ENCODE results near the gene PROK1. TPM values are rescaled to one million over a fixed set of nuclear protein-coding genes. Genes with fewer than 3 reads are reported as not detected.
A peak's percentile ranks its signal among the peaks of the same experiment; 100 is the strongest.
"Not testable (repeated sequence)": the region's sequence is repeated elsewhere in the genome, so short reads cannot be mapped to it uniquely, and the experiment has no call there.

PROK1 gene, protein sequence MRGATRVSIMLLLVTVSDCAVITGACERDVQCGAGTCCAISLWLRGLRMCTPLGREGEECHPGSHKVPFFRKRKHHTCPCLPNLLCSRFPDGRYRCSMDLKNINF
- 2.4 TPM for polyA plus RNA-seq (2013, experiment 1 of 2)
- 3.1 TPM for polyA plus RNA-seq (2013, experiment 2 of 2)

DNA sequence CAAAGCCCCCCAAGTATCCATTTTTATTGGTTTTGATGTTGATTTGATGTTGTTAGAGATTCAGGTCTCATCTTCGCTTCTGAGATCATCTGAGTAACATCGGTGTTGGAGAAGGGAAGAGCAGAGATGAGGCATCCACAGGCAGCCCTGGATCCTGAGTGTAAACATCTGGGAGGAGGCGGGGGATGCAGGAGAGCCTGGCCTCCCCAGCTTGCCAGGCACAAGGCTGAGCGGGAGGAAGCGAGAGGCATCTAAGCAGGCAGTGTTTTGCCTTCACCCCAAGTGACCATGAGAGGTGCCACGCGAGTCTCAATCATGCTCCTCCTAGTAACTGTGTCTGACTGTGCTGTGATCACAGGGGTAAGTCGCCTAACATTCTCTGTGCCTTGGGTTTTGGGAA is at the start of gene PROK1:
TSS of gene PROK1 (plus strand) at position 221 of the 400 bp plus-strand sequence. CDS start at position 289, 68 bp downstream.
- Histone ChIP-seq H3K27ac (ENCODE audit: low read depth, low read length, severe bottlenecking) (no peak within 1 kb of the TSS), H3K9me3 (ENCODE audit: control insufficient read depth, low read length) (no peaks in the 10 kb centered on the region), H3K4me3 (ENCODE audit: extremely low read depth, insufficient read depth, low read length, poor library complexity, severe bottlenecking) (no peak within 1 kb of the TSS), H3K36me3 (ENCODE audit: control insufficient read depth, insufficient read depth, low read length) (no peaks in the 10 kb centered on the region), H3K4me1 (ENCODE audit: control insufficient read depth, insufficient read depth, low read length, poor library complexity, severe bottlenecking) (no peaks in the 10 kb centered on the region)
- WGBS, 2 experiments (ENCODE audit: insufficient coverage in 2 of 2), result 93 to 94% methylated on average over 7 to 8 of the region's 8 CpGs

DNA sequence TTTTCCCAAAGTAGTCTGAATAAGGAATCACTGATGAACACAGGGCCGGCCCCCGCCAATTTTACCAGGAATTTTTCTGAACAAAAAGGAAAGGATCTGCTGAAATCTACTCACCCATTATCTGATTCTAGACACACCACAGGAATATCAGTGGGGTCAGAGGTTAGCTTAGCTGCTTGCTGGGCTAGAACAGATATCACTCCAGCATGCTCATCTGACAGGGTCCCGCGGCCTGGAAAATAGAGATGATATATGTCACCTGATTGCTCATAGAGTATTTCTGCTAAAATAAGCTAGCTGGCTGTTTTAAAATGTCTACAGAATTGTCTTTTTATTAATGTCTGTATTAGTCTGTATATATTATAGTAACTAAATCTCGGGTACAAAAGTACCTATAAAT is 47.1 kb upstream of the PROK1 start:
- Histone ChIP-seq H3K9me3 (ENCODE audit: control insufficient read depth, low read length) (no peaks in the 10 kb centered on the region), H3K4me3 (ENCODE audit: extremely low read depth, insufficient read depth, low read length, poor library complexity, severe bottlenecking) (no peak overlapping the region), H3K27ac (ENCODE audit: low read depth, low read length, severe bottlenecking) (no peak overlapping the region), H3K4me1 (ENCODE audit: control insufficient read depth, insufficient read depth, low read length, poor library complexity, severe bottlenecking) (no peaks in the 10 kb centered on the region), H3K36me3 (ENCODE audit: control insufficient read depth, insufficient read depth, low read length) (peaks cover 69% of the 10 kb centered on the region)
- WGBS, 2 experiments (ENCODE audit: insufficient coverage in 2 of 2), result 100% methylated on average over 2 of the region's 5 CpGs

DNA sequence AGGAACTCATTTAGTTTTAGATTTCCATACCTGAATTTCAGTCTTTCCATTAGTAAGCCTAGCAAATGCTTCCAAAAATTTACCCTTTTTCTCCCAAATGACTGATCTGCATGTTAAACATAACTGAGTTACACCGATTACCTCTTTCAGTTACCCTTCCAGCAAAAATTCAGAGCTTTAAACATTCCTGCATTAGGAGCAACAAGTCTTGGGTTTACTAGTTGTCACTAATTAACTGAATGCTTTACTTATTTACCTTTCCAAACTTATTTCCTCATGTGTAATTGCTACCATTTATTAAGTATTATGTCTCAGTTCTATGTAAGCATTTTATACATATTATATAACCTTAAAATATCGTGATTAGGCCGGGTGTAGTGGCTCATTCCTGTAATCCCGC is 46.5 kb upstream of the PROK1 start:
- H3K4me3 ChIP-seq (ENCODE audit: extremely low read depth, insufficient read depth, low read length, poor library complexity, severe bottlenecking), result no peak overlapping the region
- H3K36me3 ChIP-seq (ENCODE audit: control insufficient read depth, insufficient read depth, low read length), result peaks cover 64% of the 10 kb centered on the region
- H3K4me1 ChIP-seq (ENCODE audit: control insufficient read depth, insufficient read depth, low read length, poor library complexity, severe bottlenecking), result no peaks in the 10 kb centered on the region
- H3K9me3 ChIP-seq (ENCODE audit: control insufficient read depth, low read length), result no peaks in the 10 kb centered on the region
- no peak overlapping the region for H3K27ac ChIP-seq (ENCODE audit: low read depth, low read length, severe bottlenecking)
- 86 to 100% methylated on average over 1 of the region's 4 CpGs for WGBS, 2 experiments (ENCODE audit: insufficient coverage in 2 of 2)

DNA sequence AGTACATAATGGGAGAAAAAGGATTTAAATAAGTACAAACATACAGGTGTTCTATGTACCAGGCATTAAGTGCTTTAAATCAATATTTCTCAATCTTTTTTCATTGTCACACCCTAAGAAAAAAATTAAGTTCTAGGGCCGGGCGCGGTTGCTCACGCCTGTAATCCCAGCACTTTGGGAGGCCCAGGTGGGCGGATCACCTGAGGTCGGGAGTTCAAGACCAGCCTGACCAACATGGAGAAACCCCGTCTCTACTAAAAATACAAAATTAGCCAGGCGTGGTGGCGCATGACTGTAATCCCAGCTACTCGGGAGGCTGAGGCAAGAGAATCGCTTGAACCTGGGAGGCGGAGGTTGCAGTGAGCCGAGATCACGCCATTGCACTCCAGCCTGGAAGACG is 44.5 kb upstream of the PROK1 start:
- Histone ChIP-seq H3K36me3 (ENCODE audit: control insufficient read depth, insufficient read depth, low read length) (peaks cover 44% of the 10 kb centered on the region), H3K4me3 (ENCODE audit: extremely low read depth, insufficient read depth, low read length, poor library complexity, severe bottlenecking) (peak overlapping the region; percentile 85)
- whole genome bisulfite sequencing, 2 experiments (ENCODE audit: insufficient coverage in 2 of 2), result 86 to 95% methylated on average over 7 to 8 of the region's 15 CpGs
- not testable (repeated sequence) for H3K4me1 ChIP-seq (ENCODE audit: control insufficient read depth, insufficient read depth, low read length, poor library complexity, severe bottlenecking); H3K9me3 ChIP-seq (ENCODE audit: control insufficient read depth, low read length); H3K27ac ChIP-seq (ENCODE audit: low read depth, low read length, severe bottlenecking)

DNA sequence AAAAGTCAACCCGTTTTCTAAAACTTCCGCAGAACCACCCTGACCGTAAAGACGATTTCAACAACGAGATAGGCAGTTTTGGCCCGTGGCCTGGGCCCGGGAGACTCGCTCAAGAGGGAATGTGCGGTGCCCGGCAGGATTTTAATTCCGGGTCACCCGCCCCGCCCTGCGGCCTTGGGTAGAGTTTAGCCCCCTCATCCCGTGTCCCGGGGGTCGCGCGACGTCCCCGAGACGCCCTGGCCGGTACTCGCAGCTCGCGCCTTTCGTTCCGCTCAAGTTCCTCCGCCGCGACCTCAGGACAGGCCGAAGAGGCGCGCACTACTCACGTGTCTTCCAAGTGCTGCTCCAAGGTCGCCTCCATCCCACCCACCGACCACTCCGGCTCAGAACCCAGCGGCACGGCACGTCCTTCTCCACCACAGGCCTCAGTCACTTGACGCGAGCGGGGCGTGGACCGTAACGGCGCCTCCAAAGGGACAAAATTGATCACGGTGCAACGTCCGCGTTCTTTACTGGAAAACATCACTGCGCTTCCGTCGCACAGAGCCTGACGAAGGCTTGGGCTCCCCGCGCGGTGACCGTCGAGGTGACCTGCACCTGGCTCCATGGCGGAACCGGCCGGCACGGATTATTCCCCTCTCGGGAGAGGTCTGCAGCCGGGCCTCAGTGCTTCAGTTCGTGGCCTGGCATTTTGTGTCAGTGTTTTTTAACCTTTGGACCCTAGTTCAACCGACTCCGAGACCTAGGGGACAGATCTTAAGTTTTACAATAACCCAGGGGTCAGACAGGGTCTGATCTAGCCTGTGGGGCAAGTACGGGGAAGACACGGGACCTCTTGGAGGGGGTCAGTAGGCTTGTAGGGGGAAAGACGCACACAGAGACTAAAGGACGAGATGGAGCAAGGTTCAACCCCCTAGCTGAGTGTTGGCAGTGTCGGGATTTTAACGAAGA is 43.4 kb upstream of the PROK1 start, which contains the start of gene LAMTOR5:
TSS of gene LAMTOR5 (minus strand) at position 435 of the 951 bp plus-strand sequence. CDS start at position 361, 74 bp downstream.
- Histone ChIP-seq H3K9me3 (ENCODE audit: control insufficient read depth, low read length) (no peaks in the 10 kb centered on the region), H3K4me3 (ENCODE audit: extremely low read depth, insufficient read depth, low read length, poor library complexity, severe bottlenecking) (peak within 1 kb of the TSS; percentile 85), H3K36me3 (ENCODE audit: control insufficient read depth, insufficient read depth, low read length) (peaks cover 33% of the 10 kb centered on the region), H3K27ac (ENCODE audit: low read depth, low read length, severe bottlenecking) (peak within 1 kb of the TSS; percentile 72), H3K4me1 (ENCODE audit: control insufficient read depth, insufficient read depth, low read length, poor library complexity, severe bottlenecking) (no peaks in the 10 kb centered on the region)
- whole genome bisulfite sequencing, 2 experiments (ENCODE audit: insufficient coverage in 2 of 2), result 5% methylated on average over 60 to 72 of the region's 76 CpGs

DNA sequence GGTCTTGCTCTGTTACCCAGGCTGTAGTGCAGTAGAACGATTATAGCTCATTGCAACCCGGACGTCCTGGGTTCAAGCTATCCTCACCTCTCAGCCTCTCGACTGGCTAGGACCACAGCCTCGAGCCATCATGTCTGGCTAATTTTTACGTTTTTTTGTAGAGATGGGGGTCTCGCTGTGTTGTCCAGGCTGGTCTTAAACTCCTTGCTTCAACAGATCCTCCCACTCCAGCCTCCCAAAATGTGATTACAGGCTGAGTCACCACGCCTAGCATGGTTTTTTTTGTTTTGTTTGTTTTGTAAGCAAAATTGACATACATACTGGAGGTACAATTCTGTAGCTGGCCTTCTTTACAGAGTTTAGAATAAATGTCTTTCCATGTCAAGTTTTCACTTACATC is 42.5 kb upstream of the PROK1 start:
- Histone ChIP-seq H3K9me3 (ENCODE audit: control insufficient read depth, low read length) (no peaks in the 10 kb centered on the region), H3K27ac (ENCODE audit: low read depth, low read length, severe bottlenecking) (no peak overlapping the region), H3K4me3 (ENCODE audit: extremely low read depth, insufficient read depth, low read length, poor library complexity, severe bottlenecking) (peak overlapping the region; percentile 85), H3K4me1 (ENCODE audit: control insufficient read depth, insufficient read depth, low read length, poor library complexity, severe bottlenecking) (peaks cover 5% of the 10 kb centered on the region), H3K36me3 (ENCODE audit: control insufficient read depth, insufficient read depth, low read length) (peaks cover 23% of the 10 kb centered on the region)
- 94 to 97% methylated on average over 4 to 6 of the region's 8 CpGs for WGBS, 2 experiments (ENCODE audit: insufficient coverage in 2 of 2)

DNA sequence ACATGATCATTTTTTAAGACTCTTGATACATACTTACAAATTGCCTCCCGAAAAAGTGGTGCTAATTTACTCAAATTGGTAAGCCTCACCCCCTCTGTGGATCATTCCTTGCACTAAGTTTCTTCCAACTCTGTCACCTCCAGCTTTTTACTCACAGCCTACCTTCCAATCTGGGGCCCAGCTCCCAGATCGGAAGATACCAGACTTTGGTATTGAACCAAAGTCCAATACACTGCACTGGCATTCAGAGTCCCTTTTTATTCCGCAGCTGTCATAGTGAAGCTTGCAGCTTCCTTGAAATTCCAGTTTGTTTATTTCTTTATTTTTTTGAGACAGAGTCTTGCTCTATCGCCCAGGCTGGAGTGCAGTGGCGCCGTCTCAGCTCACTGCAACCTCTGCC is 41.6 kb upstream of the PROK1 start:
- H3K4me3 ChIP-seq (ENCODE audit: extremely low read depth, insufficient read depth, low read length, poor library complexity, severe bottlenecking), result no peak overlapping the region
- 97% methylated on average over 6 of the region's 6 CpGs for WGBS, 2 experiments (ENCODE audit: insufficient coverage in 2 of 2)
- H3K36me3 ChIP-seq (ENCODE audit: control insufficient read depth, insufficient read depth, low read length), result peaks cover 15% of the 10 kb centered on the region
- H3K4me1 ChIP-seq (ENCODE audit: control insufficient read depth, insufficient read depth, low read length, poor library complexity, severe bottlenecking), result peaks cover 5% of the 10 kb centered on the region
- no peak overlapping the region for H3K27ac ChIP-seq (ENCODE audit: low read depth, low read length, severe bottlenecking)
- H3K9me3 ChIP-seq (ENCODE audit: control insufficient read depth, low read length), result no peaks in the 10 kb centered on the region

DNA sequence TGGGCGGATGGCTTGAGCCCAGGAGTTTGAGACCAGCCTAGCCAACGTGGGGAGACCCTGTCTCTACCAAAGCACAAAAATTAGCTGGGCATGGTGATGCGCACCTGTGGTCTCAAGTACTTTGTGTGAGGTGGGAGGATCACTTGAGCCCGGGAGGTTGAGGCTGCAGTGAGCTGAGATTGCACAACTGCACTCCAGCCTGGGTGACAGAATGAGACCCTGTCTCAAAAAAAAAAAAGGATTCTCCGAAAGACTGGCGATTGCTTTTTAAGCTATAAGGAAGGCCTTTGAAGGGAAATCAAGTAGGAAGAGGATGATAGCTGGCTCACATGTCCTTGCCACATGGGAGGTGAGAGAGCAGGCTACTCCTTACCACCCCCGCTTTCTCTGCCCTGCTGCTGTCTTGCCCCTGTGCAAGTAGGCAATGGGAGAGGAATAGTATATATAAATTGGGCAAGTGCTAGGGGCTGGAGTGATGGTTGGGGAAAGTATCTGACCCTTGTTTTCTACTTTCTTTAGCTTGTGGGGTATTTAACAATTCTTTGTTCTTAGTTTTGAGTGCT is 39.7 kb upstream of the PROK1 start:
- peaks cover 5% of the 10 kb centered on the region for H3K4me1 ChIP-seq (ENCODE audit: control insufficient read depth, insufficient read depth, low read length, poor library complexity, severe bottlenecking)
- H3K9me3 ChIP-seq (ENCODE audit: control insufficient read depth, low read length), result no peaks in the 10 kb centered on the region
- no peak overlapping the region for H3K4me3 ChIP-seq (ENCODE audit: extremely low read depth, insufficient read depth, low read length, poor library complexity, severe bottlenecking)
- WGBS, 2 experiments (ENCODE audit: insufficient coverage in 2 of 2), result 69 to 72% methylated on average over 5 to 6 of the region's 7 CpGs
- H3K36me3 ChIP-seq (ENCODE audit: control insufficient read depth, insufficient read depth, low read length), result no peaks in the 10 kb centered on the region
- no peak overlapping the region for H3K27ac ChIP-seq (ENCODE audit: low read depth, low read length, severe bottlenecking)

DNA sequence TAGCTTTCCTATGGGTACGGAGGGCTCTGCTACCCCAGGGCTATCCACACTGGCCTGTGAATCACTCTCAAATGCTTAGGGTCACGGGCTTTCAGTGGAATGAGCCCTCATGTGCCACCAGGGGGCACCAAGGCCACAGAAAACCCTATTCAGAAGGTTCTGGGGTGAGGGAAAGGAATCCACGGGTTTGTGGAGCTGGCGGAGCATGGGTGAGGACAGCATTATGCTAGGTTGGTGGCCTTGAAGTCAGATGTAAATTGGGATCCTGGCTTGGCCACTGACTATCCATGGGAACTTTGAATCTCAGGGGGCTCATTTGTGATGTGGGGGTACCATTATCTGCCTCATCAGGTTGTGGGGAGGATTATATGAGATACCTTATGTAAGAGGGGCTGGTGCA is 38.4 kb upstream of the PROK1 start:
- Histone ChIP-seq H3K27ac (ENCODE audit: low read depth, low read length, severe bottlenecking) (no peak overlapping the region), H3K9me3 (ENCODE audit: control insufficient read depth, low read length) (no peaks in the 10 kb centered on the region), H3K36me3 (ENCODE audit: control insufficient read depth, insufficient read depth, low read length) (no peaks in the 10 kb centered on the region), H3K4me1 (ENCODE audit: control insufficient read depth, insufficient read depth, low read length, poor library complexity, severe bottlenecking) (peaks cover 5% of the 10 kb centered on the region), H3K4me3 (ENCODE audit: extremely low read depth, insufficient read depth, low read length, poor library complexity, severe bottlenecking) (no peak overlapping the region)
- 33 to 42% methylated on average over 4 of the region's 4 CpGs for WGBS, 2 experiments (ENCODE audit: insufficient coverage in 2 of 2)

DNA sequence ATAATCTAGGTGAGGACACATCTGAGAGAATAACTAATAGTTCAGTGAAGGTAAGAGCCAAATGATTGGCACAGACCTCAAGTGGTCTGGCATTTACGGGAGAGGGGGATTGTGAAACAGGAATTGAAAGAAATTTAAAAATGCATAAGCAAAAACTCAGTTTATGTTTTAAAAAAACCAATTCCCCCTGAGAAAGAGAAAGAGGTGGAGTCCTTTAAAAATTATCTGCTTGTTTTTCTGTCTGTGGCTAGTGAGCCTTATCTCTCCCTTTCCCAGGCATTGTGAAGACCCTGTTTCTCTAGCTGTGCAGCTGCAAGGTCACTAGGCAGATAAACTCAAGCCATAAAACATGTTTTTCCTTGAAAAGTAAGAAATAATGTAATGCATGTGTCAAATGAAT is 37.9 kb upstream of the PROK1 start:
- not testable (repeated sequence) for H3K36me3 ChIP-seq (ENCODE audit: control insufficient read depth, insufficient read depth, low read length); H3K9me3 ChIP-seq (ENCODE audit: control insufficient read depth, low read length); H3K4me3 ChIP-seq (ENCODE audit: extremely low read depth, insufficient read depth, low read length, poor library complexity, severe bottlenecking); H3K4me1 ChIP-seq (ENCODE audit: control insufficient read depth, insufficient read depth, low read length, poor library complexity, severe bottlenecking); H3K27ac ChIP-seq (ENCODE audit: low read depth, low read length, severe bottlenecking)
- WGBS, 2 experiments (ENCODE audit: insufficient coverage in 2 of 2), result 83 to 100% methylated on average over 1 of the region's 1 CpG
